ENCODE measurements around the gene RHO.
A peak's percentile ranks its signal among the peaks of the same experiment; 100 is the strongest.

Gene RHO

DNA sequence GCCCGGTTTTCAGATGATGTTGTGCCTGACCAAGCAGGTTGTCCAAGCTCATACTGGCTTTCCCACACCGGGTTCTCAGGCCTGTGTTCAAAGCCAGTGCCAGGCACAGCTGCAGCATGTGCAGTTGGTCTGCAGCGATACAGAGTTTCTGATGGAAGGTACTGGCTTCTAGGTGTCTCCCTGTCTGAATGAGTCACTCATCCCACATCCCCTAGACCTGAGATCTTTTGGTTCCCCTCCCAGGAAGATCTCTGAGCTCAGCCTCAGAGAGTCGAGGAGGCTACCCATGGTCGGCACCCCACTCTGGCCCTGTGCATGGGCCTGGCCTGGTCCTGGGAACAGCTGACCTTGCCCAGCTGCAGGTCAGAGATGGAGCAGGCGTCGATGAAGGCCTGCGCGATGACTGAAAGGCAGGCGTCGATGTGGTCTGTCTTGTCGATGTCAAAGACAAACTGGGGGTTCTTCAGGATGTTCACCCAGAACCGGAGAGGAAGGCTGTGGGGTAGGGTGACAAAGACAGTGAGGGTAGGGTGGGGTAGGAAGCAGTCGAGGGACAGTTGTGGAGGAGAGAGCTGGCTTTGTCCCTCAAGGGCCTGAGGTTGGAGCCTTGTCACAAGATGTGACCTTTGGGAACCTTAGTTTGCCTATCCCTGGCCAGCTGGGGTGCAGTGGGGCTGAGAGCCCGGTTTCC lies 29.8 kb downstream of the RHO start:
- Histone ChIP-seq H3K27me3 (ENCODE audit: insufficient read depth, low read length, poor library complexity) (no peaks in the 10 kb centered on the region), H4K8ac (ENCODE audit: low read depth, low read length) (no peak overlapping the region), H3K18ac (ENCODE audit: low read length) (no peak overlapping the region), H3K79me2 (ENCODE audit: control insufficient read depth, insufficient read depth, low read length) (no peaks in the 10 kb centered on the region), H3K36me3 (ENCODE audit: control insufficient read depth, insufficient read depth, low read length) (peaks cover 4% of the 10 kb centered on the region), H4K5ac (ENCODE audit: low read length) (no peak overlapping the region), H3K4me3 (ENCODE audit: low read length) (no peak overlapping the region), H3K79me1 (ENCODE audit: low read length) (no peaks in the 10 kb centered on the region), H3K4me1 (ENCODE audit: control insufficient read depth, low read depth, low read length) (peaks cover under 1% of the 10 kb centered on the region), H2BK15ac (replicated peaks; ENCODE audit: low read depth) (no peak overlapping the region), H3K4me2 (ENCODE audit: low read length) (no peak overlapping the region), H3K9ac (ENCODE audit: low read length) (no peak overlapping the region), H3K27ac (ENCODE audit: low read depth, low read length) (no peak overlapping the region), H2BK120ac (ENCODE audit: low read depth, low read length) (no peak overlapping the region), H2BK5ac (ENCODE audit: low read length) (no peak overlapping the region), H3K23ac (ENCODE audit: low read length) (no peak overlapping the region), H2AK5ac (ENCODE audit: low read length) (no peak overlapping the region), H3K56ac (ENCODE audit: low read length) (no peak overlapping the region), H3K4ac (ENCODE audit: low read depth, low read length) (no peak overlapping the region)
- DNase-seq: no peak
- no CpG with 5 or more reads among the region's 15 CpGs for WGBS (ENCODE audit: extremely low coverage, insufficient coverage, low lambda C conversion rate)

DNA sequence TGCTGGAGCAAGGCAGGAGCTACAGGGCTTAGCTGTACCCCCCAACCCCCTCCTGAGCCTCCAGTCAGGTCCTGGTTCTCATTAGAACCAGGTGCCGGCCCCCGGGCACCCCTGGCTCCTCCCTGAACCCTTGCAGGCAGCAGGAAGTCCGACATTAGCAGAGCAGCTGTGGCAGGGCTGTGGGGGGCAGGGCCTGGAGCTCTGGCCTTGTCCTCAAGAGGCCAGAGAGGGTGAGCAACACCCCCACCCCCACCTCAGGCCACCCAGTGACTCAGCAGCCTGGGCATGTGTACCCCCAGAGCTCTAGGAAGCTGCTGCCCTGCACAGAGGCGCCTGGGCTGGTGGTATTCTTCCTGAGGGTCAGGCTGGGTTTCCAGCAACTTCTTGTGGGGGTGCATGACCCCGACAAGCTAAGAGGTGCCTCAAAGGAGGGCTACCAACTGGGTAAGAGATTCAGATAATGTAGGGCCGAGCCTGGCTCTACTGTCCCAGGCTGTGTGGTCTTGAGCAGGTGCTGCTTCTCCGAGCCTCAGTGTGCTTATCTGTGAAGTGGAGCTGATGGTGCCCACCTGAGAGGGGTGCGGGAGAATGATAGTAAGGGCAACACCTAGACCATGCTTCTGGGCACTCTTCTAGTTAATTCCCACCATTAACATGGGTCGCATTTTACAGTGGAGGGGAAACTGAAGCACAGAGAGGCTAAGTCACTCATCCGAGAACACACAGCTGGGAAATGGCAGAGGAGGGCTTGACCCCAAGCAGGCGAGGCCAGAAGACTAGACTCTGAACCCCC lies 30.5 kb downstream of the RHO start:
- no peak overlapping the region for H4K8ac ChIP-seq (ENCODE audit: low read depth, low read length)
- no peak overlapping the region for H3K27ac ChIP-seq (ENCODE audit: low read depth, low read length)
- no peaks in the 10 kb centered on the region for H3K4me1 ChIP-seq (ENCODE audit: control insufficient read depth, low read depth, low read length)
- H2BK5ac ChIP-seq (ENCODE audit: low read length): no peak overlapping the region
- no peak overlapping the region for H4K5ac ChIP-seq (ENCODE audit: low read length)
- H3K4me3 ChIP-seq (ENCODE audit: low read length): no peak overlapping the region
- no peaks in the 10 kb centered on the region for H3K27me3 ChIP-seq (ENCODE audit: insufficient read depth, low read length, poor library complexity)
- H3K23ac ChIP-seq (ENCODE audit: low read length): no peak overlapping the region
- peaks cover 4% of the 10 kb centered on the region for H3K36me3 ChIP-seq (ENCODE audit: control insufficient read depth, insufficient read depth, low read length)
- DNase-seq: peak; percentile 36
- H3K79me2 ChIP-seq (ENCODE audit: control insufficient read depth, insufficient read depth, low read length): no peaks in the 10 kb centered on the region
- no peak overlapping the region for H2BK15ac ChIP-seq (replicated peaks; ENCODE audit: low read depth)
- H3K4ac ChIP-seq (ENCODE audit: low read depth, low read length): no peak overlapping the region
- no peaks in the 10 kb centered on the region for H3K79me1 ChIP-seq (ENCODE audit: low read length)
- no peak overlapping the region for H3K56ac ChIP-seq (ENCODE audit: low read length)
- H3K9ac ChIP-seq (ENCODE audit: low read length): no peak overlapping the region
- no peak overlapping the region for H2AK5ac ChIP-seq (ENCODE audit: low read length)
- no peak overlapping the region for H2BK120ac ChIP-seq (ENCODE audit: low read depth, low read length)
- H3K4me2 ChIP-seq (ENCODE audit: low read length): no peak overlapping the region
- no peak overlapping the region for H3K18ac ChIP-seq (ENCODE audit: low read length)
- no CpG with 5 or more reads among the region's 11 CpGs for WGBS (ENCODE audit: extremely low coverage, insufficient coverage, low lambda C conversion rate)

DNA sequence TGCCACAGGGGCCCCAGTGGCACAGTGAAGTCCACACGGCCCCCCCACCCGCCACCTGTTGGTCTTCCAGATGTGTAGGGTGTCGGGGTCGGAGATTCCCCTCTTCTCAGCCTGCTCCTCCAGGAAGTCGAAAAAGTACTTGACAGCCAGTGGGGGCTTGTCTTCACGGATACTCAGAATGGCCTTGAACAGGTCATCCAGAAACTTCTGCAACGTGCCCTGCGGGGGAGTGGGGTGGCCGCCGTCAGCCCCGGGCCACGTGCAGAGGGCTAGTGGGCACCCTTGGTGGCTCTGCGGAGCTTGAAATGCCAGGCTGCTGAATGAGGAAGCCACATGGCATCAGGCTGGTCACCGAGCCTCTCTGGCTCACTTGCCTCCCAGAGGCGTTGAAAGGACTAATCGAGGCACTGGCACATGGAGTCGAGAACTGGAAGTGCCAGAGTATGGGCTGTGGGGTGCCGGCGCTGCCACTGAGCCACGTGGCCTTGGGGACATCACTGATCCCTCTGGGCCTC lies 31.2 kb downstream of the RHO start:
- no peak overlapping the region for H3K9ac ChIP-seq (ENCODE audit: low read length)
- no peak overlapping the region for H2BK5ac ChIP-seq (ENCODE audit: low read length)
- no peak overlapping the region for H3K4me2 ChIP-seq (ENCODE audit: low read length)
- H3K36me3 ChIP-seq (ENCODE audit: control insufficient read depth, insufficient read depth, low read length): peaks cover 4% of the 10 kb centered on the region
- no peak overlapping the region for H3K4me3 ChIP-seq (ENCODE audit: low read length)
- DNase-seq: no peak
- no peak overlapping the region for H3K4ac ChIP-seq (ENCODE audit: low read depth, low read length)
- no peaks in the 10 kb centered on the region for H3K79me1 ChIP-seq (ENCODE audit: low read length)
- no peak overlapping the region for H4K5ac ChIP-seq (ENCODE audit: low read length)
- no peaks in the 10 kb centered on the region for H3K79me2 ChIP-seq (ENCODE audit: control insufficient read depth, insufficient read depth, low read length)
- no peak overlapping the region for H4K8ac ChIP-seq (ENCODE audit: low read depth, low read length)
- no peak overlapping the region for H2AK5ac ChIP-seq (ENCODE audit: low read length)
- no peak overlapping the region for H3K56ac ChIP-seq (ENCODE audit: low read length)
- H3K23ac ChIP-seq (ENCODE audit: low read length): no peak overlapping the region
- no peak overlapping the region for H2BK15ac ChIP-seq (replicated peaks; ENCODE audit: low read depth)
- no peak overlapping the region for H3K27ac ChIP-seq (ENCODE audit: low read depth, low read length)
- no peaks in the 10 kb centered on the region for H3K27me3 ChIP-seq (ENCODE audit: insufficient read depth, low read length, poor library complexity)
- H3K4me1 ChIP-seq (ENCODE audit: control insufficient read depth, low read depth, low read length): no peaks in the 10 kb centered on the region
- H3K18ac ChIP-seq (ENCODE audit: low read length): no peak overlapping the region
- no peak overlapping the region for H2BK120ac ChIP-seq (ENCODE audit: low read depth, low read length)
- WGBS (ENCODE audit: extremely low coverage, insufficient coverage, low lambda C conversion rate): no CpG with 5 or more reads among the region's 20 CpGs

DNA sequence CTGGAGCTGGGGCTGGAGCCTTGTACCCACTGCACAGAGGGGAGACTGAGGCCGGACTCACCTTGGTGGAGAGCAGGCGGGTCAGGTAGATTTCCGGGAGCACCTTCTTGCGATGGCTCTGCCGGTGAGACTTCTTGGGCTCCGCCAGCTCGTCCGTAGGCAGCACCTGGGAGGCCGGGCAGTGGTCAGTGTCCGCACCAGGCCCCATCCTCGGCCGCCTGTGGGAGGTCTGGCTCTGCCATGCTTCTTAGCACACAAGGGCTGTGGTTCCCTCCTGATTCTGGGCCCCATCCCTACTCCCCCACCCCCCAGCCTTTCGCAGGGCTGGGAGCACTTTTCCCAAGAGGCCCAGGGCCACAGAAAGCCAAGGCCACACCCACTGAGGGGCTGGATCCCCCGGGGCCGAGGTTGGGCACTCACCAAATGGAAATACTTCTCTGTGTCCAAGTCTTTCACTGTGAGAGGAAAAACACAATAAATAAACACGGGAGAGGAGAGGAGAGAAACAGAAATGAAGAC lies 31.9 kb downstream of the RHO start:
- H3K36me3 ChIP-seq (ENCODE audit: control insufficient read depth, insufficient read depth, low read length): peaks cover 6% of the 10 kb centered on the region
- H4K5ac ChIP-seq (ENCODE audit: low read length): no peak overlapping the region
- no peak overlapping the region for H2BK120ac ChIP-seq (ENCODE audit: low read depth, low read length)
- WGBS (ENCODE audit: extremely low coverage, insufficient coverage, low lambda C conversion rate): no CpG with 5 or more reads among the region's 16 CpGs
- no peak overlapping the region for H3K27ac ChIP-seq (ENCODE audit: low read depth, low read length)
- no peak overlapping the region for H2BK15ac ChIP-seq (replicated peaks; ENCODE audit: low read depth)
- no peaks in the 10 kb centered on the region for H3K27me3 ChIP-seq (ENCODE audit: insufficient read depth, low read length, poor library complexity)
- H3K23ac ChIP-seq (ENCODE audit: low read length): no peak overlapping the region
- H3K79me2 ChIP-seq (ENCODE audit: control insufficient read depth, insufficient read depth, low read length): no peaks in the 10 kb centered on the region
- no peak overlapping the region for H4K8ac ChIP-seq (ENCODE audit: low read depth, low read length)
- no peak for DNase-seq
- H3K18ac ChIP-seq (ENCODE audit: low read length): no peak overlapping the region
- no peak overlapping the region for H3K4me3 ChIP-seq (ENCODE audit: low read length)
- H2BK5ac ChIP-seq (ENCODE audit: low read length): no peak overlapping the region
- H2AK5ac ChIP-seq (ENCODE audit: low read length): no peak overlapping the region
- H3K9ac ChIP-seq (ENCODE audit: low read length): no peak overlapping the region
- no peak overlapping the region for H3K4ac ChIP-seq (ENCODE audit: low read depth, low read length)
- no peak overlapping the region for H3K4me2 ChIP-seq (ENCODE audit: low read length)
- no peaks in the 10 kb centered on the region for H3K4me1 ChIP-seq (ENCODE audit: control insufficient read depth, low read depth, low read length)
- H3K79me1 ChIP-seq (ENCODE audit: low read length): no peaks in the 10 kb centered on the region
- no peak overlapping the region for H3K56ac ChIP-seq (ENCODE audit: low read length)

DNA sequence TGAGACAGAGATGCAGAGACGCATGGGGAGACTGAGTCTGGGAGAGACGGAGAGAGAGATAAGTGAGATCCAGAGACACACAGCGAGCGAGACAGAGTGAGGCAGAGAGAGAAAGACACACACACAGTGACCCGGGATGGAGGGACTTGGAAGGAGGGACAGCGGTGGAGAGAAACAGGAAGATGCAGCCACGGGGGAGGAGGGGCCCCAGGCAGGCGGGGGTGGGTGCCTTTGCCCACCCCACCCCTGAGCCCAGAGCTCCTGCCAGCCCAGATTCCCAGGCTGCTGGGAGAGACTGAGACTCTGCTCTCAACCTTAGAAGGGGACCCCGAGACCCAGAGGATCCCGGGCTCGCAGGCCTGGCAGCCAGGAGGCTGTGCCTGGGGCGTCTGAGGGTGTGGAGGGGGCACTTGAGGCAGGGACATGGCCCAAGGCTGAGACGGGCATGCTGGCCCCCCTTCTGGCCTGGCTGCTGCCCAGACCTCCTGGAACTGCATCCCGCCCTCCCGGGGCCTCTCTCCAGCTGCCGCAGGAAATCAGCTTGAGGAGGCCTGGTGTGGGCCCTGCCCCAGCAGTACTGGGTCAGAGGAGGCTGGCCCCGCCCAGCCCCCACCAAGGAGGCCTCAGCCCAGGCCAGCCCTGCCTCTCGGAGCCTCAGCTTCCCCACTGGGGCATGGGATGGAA lies 32.6 kb downstream of the RHO start:
- no peak overlapping the region for H3K4me3 ChIP-seq (ENCODE audit: low read length)
- no peaks in the 10 kb centered on the region for H3K27me3 ChIP-seq (ENCODE audit: insufficient read depth, low read length, poor library complexity)
- H3K4me1 ChIP-seq (ENCODE audit: control insufficient read depth, low read depth, low read length): no peaks in the 10 kb centered on the region
- H3K23ac ChIP-seq (ENCODE audit: low read length): no peak overlapping the region
- H3K4ac ChIP-seq (ENCODE audit: low read depth, low read length): no peak overlapping the region
- no peak overlapping the region for H3K18ac ChIP-seq (ENCODE audit: low read length)
- no CpG with 5 or more reads among the region's 18 CpGs for WGBS (ENCODE audit: extremely low coverage, insufficient coverage, low lambda C conversion rate)
- H4K5ac ChIP-seq (ENCODE audit: low read length): no peak overlapping the region
- no peak overlapping the region for H2BK5ac ChIP-seq (ENCODE audit: low read length)
- peaks cover 10% of the 10 kb centered on the region for H3K36me3 ChIP-seq (ENCODE audit: control insufficient read depth, insufficient read depth, low read length)
- H3K79me2 ChIP-seq (ENCODE audit: control insufficient read depth, insufficient read depth, low read length): no peaks in the 10 kb centered on the region
- H2BK120ac ChIP-seq (ENCODE audit: low read depth, low read length): no peak overlapping the region
- DNase-seq: no peak
- H3K9ac ChIP-seq (ENCODE audit: low read length): no peak overlapping the region
- no peak overlapping the region for H3K27ac ChIP-seq (ENCODE audit: low read depth, low read length)
- no peak overlapping the region for H2BK15ac ChIP-seq (replicated peaks; ENCODE audit: low read depth)
- no peak overlapping the region for H4K8ac ChIP-seq (ENCODE audit: low read depth, low read length)
- H2AK5ac ChIP-seq (ENCODE audit: low read length): no peak overlapping the region
- no peak overlapping the region for H3K56ac ChIP-seq (ENCODE audit: low read length)
- no peaks in the 10 kb centered on the region for H3K79me1 ChIP-seq (ENCODE audit: low read length)
- H3K4me2 ChIP-seq (ENCODE audit: low read length): no peak overlapping the region
